GM19455 (cell line): ENCODE measurements around the gene EPHA8.

Experiments used
- ATAC-seq: cut with Tn5 transposase; IDR thresholded peaks from one replicate; pipeline ENCODE4 v1.9.1; 2021; ENCODE audit not compliant: unreplicated experiment

Gene EPHA8

GRCh38 chr1:22588899-22589422 is 25.7 kb downstream of the EPHA8 start:
- no peak for ATAC-seq

GRCh38 chr1:22591576-22591975 is 28.3 kb downstream of the EPHA8 start:
- no peak for ATAC-seq

GRCh38 chr1:22592051-22592450 is 28.8 kb downstream of the EPHA8 start:
- ATAC-seq, result no peak

GRCh38 chr1:22592919-22593790 is 29.9 kb downstream of the EPHA8 start:
- no peak for ATAC-seq

GRCh38 chr1:22594396-22594795 is 31.1 kb downstream of the EPHA8 start:
- ATAC-seq, result no peak

- no peak for ATAC-seq
These were observed 31.8 kb downstream of the EPHA8 start for GRCh38 chr1:22595108-22595507.

GRCh38 chr1:22597301-22597965 is 34.1 kb downstream of the EPHA8 start:
- ATAC-seq, result no peak

GRCh38 chr1:22597996-22598395 is 34.7 kb downstream of the EPHA8 start:
- no peak for ATAC-seq

- no peak for ATAC-seq
These were observed 35.4 kb downstream of the EPHA8 start for GRCh38 chr1:22598736-22599135.

- ATAC-seq, result no peak
These were observed 37.0 kb downstream of the EPHA8 start for GRCh38 chr1:22600071-22600816.

GRCh38 chr1:22600817-22601605 is 37.7 kb downstream of the EPHA8 start:
- no peak for ATAC-seq

- ATAC-seq, result no peak
These were observed 38.3 kb downstream of the EPHA8 start for GRCh38 chr1:22601610-22602009.

- no peak for ATAC-seq
These were observed 38.9 kb downstream of the EPHA8 start for GRCh38 chr1:22602060-22602740.

GRCh38 chr1:22606161-22606560 is 42.9 kb downstream of the EPHA8 start:
- no peak for ATAC-seq

GRCh38 chr1:22607154-22607553 is 43.9 kb downstream of the EPHA8 start:
- ATAC-seq, result no peak

GRCh38 chr1:22608361-22608760 is 45.1 kb downstream of the EPHA8 start:
- ATAC-seq, result no peak

- no peak for ATAC-seq
These were observed 46.0 kb downstream of the EPHA8 start for GRCh38 chr1:22609291-22609690.

- no peak for ATAC-seq
These were observed 48.2 kb downstream of the EPHA8 start for GRCh38 chr1:22611530-22611947.

GRCh38 chr1:22612671-22613571 is 49.6 kb downstream of the EPHA8 start:
- no peak for ATAC-seq
